Breast epithelium (tissue), 3 donors: ENCODE measurements around the gene TRIM65.

Source experiments
- POLR2A ChIP-seq: fragments of 450-650 bp; IDR thresholded peaks from one replicate; pipeline ENCODE4 v1.6.1; 2016; ENCODE audit warnings: antibody characterized with exemption, mild to moderate bottlenecking, moderate library complexity
- POLR2AphosphoS5 ChIP-seq, 3 donors: sonication (generic); formaldehyde crosslinking; IDR thresholded peaks; one replicate each; pipeline ENCODE4 v1.6.1; 2017; ENCODE audit warnings: antibody characterized with exemption in 3 of 3
- TF ChIP-seq, protein P1 (sequence below), 3 donors: fragments of 450-650 bp; IDR thresholded peaks; one replicate each; pipeline ENCODE4 v1.5.1; 2016 to 2017; ENCODE audit warnings: antibody characterized with exemption in 3 of 3, mild to moderate bottlenecking in 3 of 3, moderate library complexity in 3 of 3

DNA sequence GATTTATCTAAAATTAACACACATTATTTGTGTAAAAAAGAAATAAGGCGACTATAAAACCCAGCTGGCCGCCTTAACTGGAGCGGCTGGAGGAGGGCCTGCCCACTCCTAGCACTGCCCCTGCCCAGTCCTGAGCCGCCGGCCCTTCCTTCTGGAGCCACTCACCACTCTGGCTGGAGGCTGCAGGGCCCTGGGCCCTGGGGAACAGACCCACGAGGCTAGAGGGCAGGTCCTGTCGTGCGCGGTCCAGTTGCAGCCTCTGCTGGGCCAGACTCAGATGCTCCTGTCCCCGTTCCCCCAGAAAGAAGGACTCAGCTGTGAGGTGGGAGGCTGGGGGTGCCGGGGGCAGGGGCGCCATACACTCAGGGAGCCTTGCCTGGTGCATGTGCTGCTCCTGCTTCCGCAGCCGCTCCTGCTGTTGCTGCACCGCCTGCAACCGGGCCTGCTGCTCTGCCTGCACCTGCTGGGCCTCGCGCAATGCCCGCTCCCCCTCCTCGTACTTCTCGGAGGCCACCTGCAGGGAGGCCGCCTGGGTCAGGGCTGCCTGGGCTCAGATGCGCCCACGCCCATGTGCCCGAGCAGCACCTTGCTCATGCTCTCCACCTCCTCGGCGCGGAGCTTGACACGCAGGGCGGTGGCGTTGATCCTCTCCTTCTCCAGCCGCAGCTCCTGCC, 16.9 kb upstream of the TRIM65 start:
- TF ChIP-seq POLR2A (no peak), POLR2AphosphoS5 (IDR thresholded peaks at IDR 0.05) (no peak)
- TF ChIP-seq, protein P1, sequence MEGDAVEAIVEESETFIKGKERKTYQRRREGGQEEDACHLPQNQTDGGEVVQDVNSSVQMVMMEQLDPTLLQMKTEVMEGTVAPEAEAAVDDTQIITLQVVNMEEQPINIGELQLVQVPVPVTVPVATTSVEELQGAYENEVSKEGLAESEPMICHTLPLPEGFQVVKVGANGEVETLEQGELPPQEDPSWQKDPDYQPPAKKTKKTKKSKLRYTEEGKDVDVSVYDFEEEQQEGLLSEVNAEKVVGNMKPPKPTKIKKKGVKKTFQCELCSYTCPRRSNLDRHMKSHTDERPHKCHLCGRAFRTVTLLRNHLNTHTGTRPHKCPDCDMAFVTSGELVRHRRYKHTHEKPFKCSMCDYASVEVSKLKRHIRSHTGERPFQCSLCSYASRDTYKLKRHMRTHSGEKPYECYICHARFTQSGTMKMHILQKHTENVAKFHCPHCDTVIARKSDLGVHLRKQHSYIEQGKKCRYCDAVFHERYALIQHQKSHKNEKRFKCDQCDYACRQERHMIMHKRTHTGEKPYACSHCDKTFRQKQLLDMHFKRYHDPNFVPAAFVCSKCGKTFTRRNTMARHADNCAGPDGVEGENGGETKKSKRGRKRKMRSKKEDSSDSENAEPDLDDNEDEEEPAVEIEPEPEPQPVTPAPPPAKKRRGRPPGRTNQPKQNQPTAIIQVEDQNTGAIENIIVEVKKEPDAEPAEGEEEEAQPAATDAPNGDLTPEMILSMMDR (IDR thresholded peaks at IDR 0.05), result no peak
